ENCODE data around the gene BDH2. TPM values are rescaled to one million over a fixed set of nuclear protein-coding genes. Genes with fewer than 3 reads are reported as not detected.

BDH2 gene
- total RNA-seq, 6 donors from 2014 or later, result 34.6 to 80.1 (median 56.8) TPM

GRCh38 chr4:103129174-103129573, 29.5 kb upstream of the BDH2 start:
- 97 to 98% methylated on average over 8 of the region's 8 CpGs for WGBS, 2 donors
- H3K4me3 ChIP-seq, result no peak overlapping the region
- H3K27me3 ChIP-seq, result no peaks in the 10 kb centered on the region
- TF ChIP-seq CTCF (IDR thresholded peaks at IDR 0.05), result no peak
- DNase-seq (no peak), ATAC-seq (ENCODE audit: low FRiP score in 2 of 2) (no peak)
- no peaks in the 10 kb centered on the region for H3K9me3 ChIP-seq
- H3K27ac ChIP-seq, result no peak overlapping the region
- no peaks in the 10 kb centered on the region for H3K4me1 ChIP-seq
- no peaks in the 10 kb centered on the region for H3K36me3 ChIP-seq

DNA sequence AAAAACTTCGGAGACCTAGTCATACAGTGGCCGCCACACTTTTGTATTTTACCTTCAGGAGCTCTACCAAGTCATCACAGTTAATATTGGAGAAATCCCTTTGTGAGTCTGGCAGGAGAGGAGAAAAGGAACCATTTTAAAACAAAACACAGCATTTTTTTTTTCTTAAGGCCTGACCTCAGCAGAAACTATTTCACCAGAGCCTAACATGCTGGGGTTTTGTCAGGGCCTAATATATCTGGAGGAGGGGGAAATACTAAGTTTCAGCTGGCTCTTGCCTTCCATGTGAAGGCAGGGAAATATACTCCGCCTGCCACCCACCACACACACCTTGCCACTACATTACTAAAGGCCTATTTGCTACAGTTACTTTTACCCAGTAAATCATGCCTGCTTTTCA, 26.5 kb upstream of the BDH2 start:
- H3K27me3 ChIP-seq, result no peaks in the 10 kb centered on the region
- H3K9me3 ChIP-seq, result no peaks in the 10 kb centered on the region
- TF ChIP-seq CTCF (IDR thresholded peaks at IDR 0.05) (no peak), POLR2A (IDR thresholded peaks at IDR 0.05) (no peak), EP300 (IDR thresholded peaks at IDR 0.05) (no peak), POLR2AphosphoS5 (IDR thresholded peaks at IDR 0.05) (no peak)
- H3K4me3 ChIP-seq, result no peak overlapping the region
- no peaks in the 10 kb centered on the region for H3K36me3 ChIP-seq
- DNase-seq (no peak), ATAC-seq (ENCODE audit: low FRiP score in 2 of 2) (no peak)
- WGBS, 2 donors, result 97 to 98% methylated on average over 3 of the region's 3 CpGs
- no peak overlapping the region for H3K27ac ChIP-seq
- no peaks in the 10 kb centered on the region for H3K4me1 ChIP-seq

GRCh38 chr4:103123114-103123513, 23.5 kb upstream of the BDH2 start:
- Histone ChIP-seq H3K27me3 (no peaks in the 10 kb centered on the region), H3K27ac (no peak overlapping the region), H3K9me3 (no peaks in the 10 kb centered on the region), H3K36me3 (no peaks in the 10 kb centered on the region), H3K4me3 (no peak overlapping the region), H3K4me1 (no peaks in the 10 kb centered on the region)
- ATAC-seq (ENCODE audit: low FRiP score in 2 of 2) (no peak), DNase-seq (no peak)
- 75 to 94% methylated on average over 3 of the region's 3 CpGs for WGBS, 2 donors
- TF ChIP-seq POLR2AphosphoS5 (IDR thresholded peaks at IDR 0.05) (no peak), POLR2A (IDR thresholded peaks at IDR 0.05) (no peak), CTCF (IDR thresholded peaks at IDR 0.05) (no peak), EP300 (IDR thresholded peaks at IDR 0.05) (no peak)

- ATAC-seq (ENCODE audit: low FRiP score in 2 of 2) (no peak), DNase-seq (no peak)
- no peaks in the 10 kb centered on the region for H3K9me3 ChIP-seq
- WGBS, 2 donors, result 75 to 100% methylated on average over 1 of the region's 1 CpG
- H3K4me3 ChIP-seq, result no peak overlapping the region
- H3K27me3 ChIP-seq, result no peaks in the 10 kb centered on the region
- no peaks in the 10 kb centered on the region for H3K36me3 ChIP-seq
- H3K4me1 ChIP-seq, result no peaks in the 10 kb centered on the region
- no peak for TF ChIP-seq EP300 (IDR thresholded peaks at IDR 0.05)
- TF ChIP-seq POLR2A (IDR thresholded peaks at IDR 0.05), result no peak
- no peak for TF ChIP-seq POLR2AphosphoS5 (IDR thresholded peaks at IDR 0.05)
- TF ChIP-seq CTCF (IDR thresholded peaks at IDR 0.05), result no peak
- H3K27ac ChIP-seq, result no peak overlapping the region
Measured at GRCh38 chr4:103118166-103118565, 18.5 kb upstream of the BDH2 start.

GRCh38 chr4:103111598-103111997, 12.0 kb upstream of the BDH2 start:
- Histone ChIP-seq H3K4me1 (no peaks in the 10 kb centered on the region), H3K36me3 (no peaks in the 10 kb centered on the region), H3K9me3 (no peaks in the 10 kb centered on the region), H3K27ac (no peak overlapping the region), H3K27me3 (no peaks in the 10 kb centered on the region), H3K4me3 (no peak overlapping the region)
- TF ChIP-seq EP300 (IDR thresholded peaks at IDR 0.05) (no peak), POLR2AphosphoS5 (IDR thresholded peaks at IDR 0.05) (no peak), CTCF (IDR thresholded peaks at IDR 0.05) (no peak), POLR2A (IDR thresholded peaks at IDR 0.05) (no peak)
- WGBS, 2 donors, result 76 to 96% methylated on average over 4 of the region's 4 CpGs
- DNase-seq (no peak), ATAC-seq (ENCODE audit: low FRiP score in 2 of 2) (no peak)

All from upper lobe of left lung (tissue), 6 donors.